Activated T-helper 2 cell treated with anti-CD3 and anti-CD28 coated beads, Interferon-gamma antibody, Interleukin-2, Interleukin-4, amounts not matched to agents 10 μg/mL and 5 μg/mL and 100 μg/mL, durations not matched to agents 14 hours and 24 hours and 36 hours (primary cell): ENCODE data around the gene RGS6. TPM values are rescaled to one million over a fixed set of nuclear protein-coding genes. Genes with fewer than 3 reads are reported as not detected.

Source experiments
- DNase-seq: peaks from one replicate; pipeline ENCODE4 v3.0.0; 2021; ENCODE audit warnings: low spot score
- H3K27ac Mint-ChIP-seq: one replicate; pipeline ENCODE4 v1.8.0; 2021; ENCODE audit warnings: mixed read lengths
- H3K27me3 Mint-ChIP-seq: one replicate; pipeline ENCODE4 v1.8.0; 2021; ENCODE audit warnings: low read depth, mixed read lengths
- H3K36me3 Mint-ChIP-seq: one replicate; pipeline ENCODE4 v1.8.0; 2021; ENCODE audit warnings: low read depth, mixed read lengths
- H3K4me1 Mint-ChIP-seq: one replicate; pipeline ENCODE4 v1.8.0; 2021; ENCODE audit warnings: low read depth, mixed read lengths
- H3K4me3 Mint-ChIP-seq: one replicate; pipeline ENCODE4 v1.8.0; 2021; ENCODE audit warnings: low read depth, mild to moderate bottlenecking, moderate library complexity, mixed read lengths
- H3K9me3 Mint-ChIP-seq: one replicate; pipeline ENCODE4 v1.8.0; 2021; ENCODE audit warnings: mixed read lengths
- intact Hi-C: fragments of 100-400 bp; cut with micrococcal nuclease; formaldehyde crosslinking; loops from one replicate; pipeline ENCODE4 v1.15.1; 2023
- total RNA-seq: library from RNA; stranded (reverse); gene quantifications from 2 replicates; pipeline ENCODE4 v1.2.3, GENCODE V29; 2022

RGS6 gene
- total RNA-seq, 1 donor from 2014 or later: 3.7 TPM

DNA sequence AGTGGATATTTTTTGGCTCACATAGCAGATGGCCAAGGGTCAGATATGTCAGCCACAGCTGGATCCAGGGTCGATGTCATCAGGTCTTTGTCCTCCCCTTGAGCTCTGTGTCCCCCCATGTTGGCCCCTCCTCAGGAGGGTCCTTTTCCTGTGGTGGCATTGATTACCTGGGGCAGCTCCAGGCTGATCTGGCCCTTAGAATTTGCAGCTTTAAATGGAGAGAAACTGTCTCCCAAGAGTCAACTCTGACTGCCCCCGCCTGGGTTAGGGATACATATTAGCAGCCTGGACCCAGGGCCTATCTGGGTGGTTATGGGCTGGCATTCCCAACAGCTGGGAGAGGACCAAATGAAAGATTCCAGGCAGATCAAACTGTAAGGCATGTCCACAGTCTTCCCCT lies 330.5 kb downstream of the RGS6 start:
- Mint-ChIP-seq H3K27me3 (peaks cover 9% of the 10 kb centered on the region), H3K4me3 (no peak overlapping the region), H3K4me1 (no peaks in the 10 kb centered on the region), H3K9me3 (no peaks in the 10 kb centered on the region), H3K36me3 (no peaks in the 10 kb centered on the region), H3K27ac (no peak overlapping the region)
- intact Hi-C loops: no loop called here
- no peak for DNase-seq

- no peaks in the 10 kb centered on the region for H3K4me1 Mint-ChIP-seq
- intact Hi-C loops: no loop called here
- H3K27me3 Mint-ChIP-seq: peaks cover 9% of the 10 kb centered on the region
- no peaks in the 10 kb centered on the region for H3K36me3 Mint-ChIP-seq
- no peak overlapping the region for H3K27ac Mint-ChIP-seq
- no peak overlapping the region for H3K4me3 Mint-ChIP-seq
- no peak for DNase-seq
- H3K9me3 Mint-ChIP-seq: no peaks in the 10 kb centered on the region
Observed at GRCh38 chr14:72264716-72265115, 332.5 kb downstream of the RGS6 start.

- DNase-seq: no peak
- H3K27me3 Mint-ChIP-seq: peaks cover 3% of the 10 kb centered on the region
- H3K9me3 Mint-ChIP-seq: no peaks in the 10 kb centered on the region
- no peak overlapping the region for H3K4me3 Mint-ChIP-seq
- H3K4me1 Mint-ChIP-seq: no peaks in the 10 kb centered on the region
- H3K27ac Mint-ChIP-seq: no peak overlapping the region
- no peaks in the 10 kb centered on the region for H3K36me3 Mint-ChIP-seq
- intact Hi-C loops: no loop called here
Observed at GRCh38 chr14:72270147-72270727, 338.0 kb downstream of the RGS6 start.

DNA sequence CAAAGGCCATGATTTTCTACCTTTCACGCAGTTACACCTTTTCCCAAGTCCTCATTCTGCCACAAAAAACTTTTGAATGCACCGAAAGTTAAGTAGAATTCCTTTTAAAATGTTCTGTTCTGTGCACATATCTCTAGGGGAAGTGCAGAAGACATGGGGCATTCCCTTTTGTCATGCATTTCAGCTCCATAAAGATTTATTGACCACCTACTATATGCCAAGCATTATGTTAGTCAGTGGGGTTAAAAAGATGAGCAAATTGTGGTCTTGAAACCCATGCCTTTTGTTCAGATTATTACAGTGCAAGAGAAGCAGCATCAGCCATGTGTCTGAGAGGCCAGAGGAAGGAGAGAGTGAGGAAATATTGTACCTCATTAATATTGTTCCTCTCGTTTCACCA lies 338.5 kb downstream of the RGS6 start:
- no peak for DNase-seq
- Mint-ChIP-seq H3K27ac (no peak overlapping the region), H3K4me1 (no peaks in the 10 kb centered on the region), H3K4me3 (no peak overlapping the region), H3K27me3 (peaks cover 3% of the 10 kb centered on the region), H3K36me3 (no peaks in the 10 kb centered on the region), H3K9me3 (no peaks in the 10 kb centered on the region)
- intact Hi-C loops: no loop called here

DNA sequence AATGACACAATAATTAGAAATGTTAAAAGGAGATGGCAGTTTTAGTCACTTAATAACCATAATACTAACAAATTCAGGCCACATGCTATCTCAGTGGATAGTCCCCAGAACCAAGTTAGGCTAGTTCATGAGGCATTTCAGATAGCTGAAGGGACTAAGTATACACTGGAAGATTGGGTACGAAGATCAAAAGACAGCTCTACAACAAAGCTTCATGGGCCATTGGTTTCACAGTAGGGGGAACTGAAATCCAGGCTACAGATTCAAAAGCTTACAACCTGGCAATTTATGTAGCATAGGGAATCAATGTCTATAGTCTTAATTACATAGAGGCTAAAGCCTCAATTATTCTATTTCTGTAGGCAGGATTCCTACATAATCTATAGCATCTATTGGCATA lies 343.0 kb downstream of the RGS6 start:
- no peak overlapping the region for H3K27ac Mint-ChIP-seq
- H3K9me3 Mint-ChIP-seq: no peaks in the 10 kb centered on the region
- H3K4me1 Mint-ChIP-seq: no peaks in the 10 kb centered on the region
- DNase-seq: no peak
- H3K27me3 Mint-ChIP-seq: peaks cover 3% of the 10 kb centered on the region
- no peaks in the 10 kb centered on the region for H3K36me3 Mint-ChIP-seq
- no peak overlapping the region for H3K4me3 Mint-ChIP-seq
- intact Hi-C loops: no loop called here

DNA sequence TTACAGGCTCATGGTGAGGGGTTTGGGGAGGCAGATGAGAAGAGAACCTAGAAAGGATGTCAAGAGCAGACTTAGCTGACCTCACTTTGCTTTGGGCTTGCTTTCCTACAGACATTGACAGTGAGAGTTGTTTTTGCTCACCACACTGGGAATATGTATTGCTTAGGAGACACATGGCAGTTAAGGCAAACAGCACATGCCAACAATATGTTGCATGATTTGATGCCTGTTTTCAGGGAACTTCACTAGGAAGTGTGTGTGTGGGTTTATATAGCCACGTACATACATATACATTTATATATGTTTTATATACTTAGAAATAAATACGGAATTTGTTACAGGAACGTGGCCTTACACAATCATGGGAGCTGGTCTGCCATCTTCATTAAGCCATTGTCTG lies 346.1 kb downstream of the RGS6 start:
- H3K27ac Mint-ChIP-seq: no peak overlapping the region
- H3K4me1 Mint-ChIP-seq: no peaks in the 10 kb centered on the region
- peaks cover 5% of the 10 kb centered on the region for H3K9me3 Mint-ChIP-seq
- DNase-seq: no peak
- intact Hi-C loops: no loop called here
- peaks cover 4% of the 10 kb centered on the region for H3K27me3 Mint-ChIP-seq
- H3K36me3 Mint-ChIP-seq: no peaks in the 10 kb centered on the region
- no peak overlapping the region for H3K4me3 Mint-ChIP-seq

DNA sequence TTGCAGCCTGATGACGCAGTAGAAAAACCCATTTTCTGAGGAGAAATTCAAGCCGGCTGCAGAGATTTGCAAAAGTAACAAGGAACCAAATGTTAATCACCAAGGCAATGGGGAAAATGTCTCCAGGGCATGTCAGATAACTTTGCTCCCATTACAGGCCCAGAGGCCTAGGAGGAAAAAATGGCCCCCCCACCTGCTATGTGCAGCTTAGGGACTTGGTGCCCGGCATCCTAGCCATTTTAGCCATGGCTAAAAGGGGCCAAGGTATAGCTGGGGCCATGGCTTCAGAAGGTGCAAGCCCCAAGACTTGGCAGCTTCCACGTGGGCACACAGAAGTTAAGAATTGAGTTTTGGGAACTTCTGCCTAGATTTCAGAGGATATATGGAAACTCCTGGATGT lies 351.9 kb downstream of the RGS6 start:
- Mint-ChIP-seq H3K27me3 (peaks cover 4% of the 10 kb centered on the region), H3K4me3 (no peak overlapping the region), H3K9me3 (peaks cover 31% of the 10 kb centered on the region), H3K27ac (no peak overlapping the region), H3K4me1 (no peaks in the 10 kb centered on the region), H3K36me3 (no peaks in the 10 kb centered on the region)
- DNase-seq: no peak
- intact Hi-C loops: no loop called here

DNA sequence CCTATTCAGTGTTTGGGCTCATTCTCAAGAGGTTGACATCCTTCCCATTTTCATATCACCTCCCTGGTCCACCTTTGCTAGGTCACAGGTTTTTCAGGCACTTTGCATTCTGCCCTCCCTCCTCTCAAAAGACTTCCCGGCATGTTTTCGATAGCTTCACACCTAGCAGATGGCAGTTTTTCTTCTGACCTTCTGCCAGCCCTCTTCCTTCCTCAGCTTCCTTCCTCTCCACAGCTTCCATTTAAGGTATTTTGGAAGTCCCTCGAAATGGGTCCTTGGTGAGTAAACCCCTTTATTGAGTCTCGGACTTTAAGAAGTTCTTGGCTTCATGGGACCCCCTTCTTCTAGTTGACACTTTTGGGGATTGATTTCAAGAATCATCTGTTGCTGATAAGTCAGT lies 358.0 kb downstream of the RGS6 start:
- Mint-ChIP-seq H3K27ac (no peak overlapping the region), H3K9me3 (peaks cover 12% of the 10 kb centered on the region), H3K4me1 (no peaks in the 10 kb centered on the region), H3K36me3 (no peaks in the 10 kb centered on the region), H3K27me3 (peaks cover 18% of the 10 kb centered on the region), H3K4me3 (no peak overlapping the region)
- intact Hi-C loops: loop anchor here (5.0 kb wide), 1 partner anchor 132 kb away; no protein-coding TSS in a partner anchor
- DNase-seq: no peak

- H3K9me3 Mint-ChIP-seq: no peaks in the 10 kb centered on the region
- H3K4me1 Mint-ChIP-seq: no peaks in the 10 kb centered on the region
- H3K27me3 Mint-ChIP-seq: peaks cover 20% of the 10 kb centered on the region
- no peaks in the 10 kb centered on the region for H3K36me3 Mint-ChIP-seq
- no peak for DNase-seq
- intact Hi-C loops: loop anchor here (1.0 to 5.0 kb wide), 3 partner anchors 130 to 268 kb away; no protein-coding TSS in a partner anchor
- no peak overlapping the region for H3K4me3 Mint-ChIP-seq
- H3K27ac Mint-ChIP-seq: no peak overlapping the region
Observed at GRCh38 chr14:72291908-72292688, 359.9 kb downstream of the RGS6 start.

DNA sequence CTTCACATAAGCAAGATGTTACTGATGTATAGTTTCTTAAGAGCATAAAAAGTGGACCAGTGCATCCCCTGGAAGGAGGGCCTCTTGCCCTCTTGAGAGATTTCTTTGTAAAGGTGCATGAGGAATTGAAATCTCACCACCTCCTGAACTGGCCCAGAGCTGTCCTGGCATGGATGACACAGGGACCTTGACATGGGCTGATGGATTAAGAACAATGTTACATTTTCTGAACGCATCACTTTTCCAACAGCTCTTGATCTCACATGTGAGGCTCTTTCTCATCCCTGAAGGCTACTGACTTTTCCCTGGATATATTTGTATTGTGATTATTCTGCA lies 360.4 kb downstream of the RGS6 start:
- H3K9me3 Mint-ChIP-seq: no peaks in the 10 kb centered on the region
- H3K27ac Mint-ChIP-seq: no peak overlapping the region
- intact Hi-C loops: loop anchor here (1.0 to 5.0 kb wide), 3 partner anchors 130 to 268 kb away; no protein-coding TSS in a partner anchor
- DNase-seq: no peak
- H3K36me3 Mint-ChIP-seq: no peaks in the 10 kb centered on the region
- no peaks in the 10 kb centered on the region for H3K4me1 Mint-ChIP-seq
- H3K27me3 Mint-ChIP-seq: peaks cover 20% of the 10 kb centered on the region
- no peak overlapping the region for H3K4me3 Mint-ChIP-seq

DNA sequence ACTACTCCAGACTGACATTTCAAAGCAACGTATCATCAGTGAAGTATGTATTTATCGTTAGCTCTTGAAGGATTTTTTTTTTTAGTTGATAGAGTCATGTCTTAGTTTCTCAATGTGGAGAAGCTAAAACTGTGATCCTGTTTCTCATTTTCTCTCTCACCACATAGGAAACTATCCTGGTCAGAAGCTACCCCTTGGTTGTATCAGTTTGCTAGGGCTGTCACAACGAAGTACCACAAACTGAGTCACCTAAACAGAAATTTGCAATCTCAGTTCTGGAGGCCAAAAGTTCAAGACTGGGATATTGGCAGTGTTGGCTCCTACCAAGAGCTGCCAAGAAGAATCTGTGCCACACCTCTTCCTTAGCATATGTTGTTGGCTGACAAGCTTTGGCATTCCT lies 369.1 kb downstream of the RGS6 start:
- DNase-seq: no peak
- Mint-ChIP-seq H3K27ac (no peak overlapping the region), H3K27me3 (peaks cover 24% of the 10 kb centered on the region), H3K36me3 (peaks cover 4% of the 10 kb centered on the region), H3K4me1 (peaks cover 4% of the 10 kb centered on the region), H3K9me3 (peaks cover 21% of the 10 kb centered on the region), H3K4me3 (no peak overlapping the region)
- intact Hi-C loops: no loop called here

- DNase-seq: no peak
- no peak overlapping the region for H3K27ac Mint-ChIP-seq
- H3K4me1 Mint-ChIP-seq: peaks cover 4% of the 10 kb centered on the region
- intact Hi-C loops: no loop called here
- peaks cover 27% of the 10 kb centered on the region for H3K27me3 Mint-ChIP-seq
- peaks cover 25% of the 10 kb centered on the region for H3K9me3 Mint-ChIP-seq
- H3K4me3 Mint-ChIP-seq: no peak overlapping the region
- peaks cover 4% of the 10 kb centered on the region for H3K36me3 Mint-ChIP-seq
Observed at GRCh38 chr14:72303930-72304329, 371.7 kb downstream of the RGS6 start.

DNA sequence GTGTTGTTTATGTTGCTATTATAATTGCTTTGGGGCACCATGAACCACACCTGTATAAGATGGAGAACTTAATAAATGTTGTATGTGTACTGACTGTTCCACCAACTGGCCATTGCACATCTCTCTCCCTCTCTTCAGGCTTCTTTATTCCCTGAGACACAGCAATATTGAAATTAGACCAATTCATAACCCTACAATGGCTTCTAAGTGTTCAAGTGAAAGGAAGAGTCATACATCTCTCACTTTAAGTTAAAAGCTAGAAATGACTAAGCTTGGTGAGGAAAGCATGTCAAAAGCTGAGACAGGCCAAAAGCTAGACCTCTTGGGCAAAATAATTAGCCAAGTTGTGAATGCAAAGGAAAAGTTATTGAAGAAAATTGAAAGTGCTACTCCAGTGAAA lies 373.3 kb downstream of the RGS6 start:
- no peak overlapping the region for H3K4me3 Mint-ChIP-seq
- H3K27ac Mint-ChIP-seq: no peak overlapping the region
- H3K27me3 Mint-ChIP-seq: peaks cover 21% of the 10 kb centered on the region
- peaks cover 4% of the 10 kb centered on the region for H3K4me1 Mint-ChIP-seq
- intact Hi-C loops: no loop called here
- DNase-seq: no peak
- H3K9me3 Mint-ChIP-seq: peaks cover 25% of the 10 kb centered on the region
- peaks cover 4% of the 10 kb centered on the region for H3K36me3 Mint-ChIP-seq
